Left ventricle myocardium inferior (tissue), 1 donor: ENCODE results near the gene JAKMIP1. TPM values are rescaled to one million over a fixed set of nuclear protein-coding genes. Genes with fewer than 3 reads are reported as not detected.

Source experiments
- DNase-seq: peaks from one replicate; pipeline ENCODE4 v3.0.0-alpha.2; 2020
- H3K27ac ChIP-seq: fragments of 200-600 bp; replicated peaks from 2 replicates; pipeline ENCODE4 v1.8.0; 2021
- H3K27me3 ChIP-seq: fragments of 200-600 bp; 2 replicates; pipeline ENCODE4 v1.8.0; 2021; ENCODE audit warnings: low read depth
- H3K36me3 ChIP-seq: fragments of 200-600 bp; 2 replicates; pipeline ENCODE4 v1.8.0; 2021
- H3K4me1 ChIP-seq: fragments of 200-600 bp; 2 replicates; pipeline ENCODE4 v1.8.0; 2021
- H3K4me3 ChIP-seq: fragments of 200-600 bp; 2 replicates; pipeline ENCODE4 v1.8.0; 2021; ENCODE audit warnings: mild to moderate bottlenecking, moderate library complexity
- H3K9me3 ChIP-seq: fragments of 200-600 bp; replicated peaks from 2 replicates; pipeline ENCODE4 v1.8.0; 2021
- intact Hi-C: fragments of 100-400 bp; cut with micrococcal nuclease; formaldehyde crosslinking; loops from one replicate; pipeline ENCODE4 v1.11.0; 2022
- total RNA-seq: library from RNA; stranded (reverse); fragmentation: NEBNext Ultra II Directional; extraction: Animal tissue kit (Norgen Biotek cat#: 25700); gene quantifications from one replicate; pipeline ENCODE4 v1.2.1, GENCODE V29; 2021
- TF ChIP-seq, protein P1 (sequence below): fragments of 200-600 bp; IDR thresholded peaks from 2 replicates; pipeline ENCODE4 v1.8.0; 2021; ENCODE audit warnings: antibody characterized with exemption, mild to moderate bottlenecking, borderline replicate concordance
- donor health status: DM: no; HTN: yes; CAD: no; lungs with severe emphysema.

JAKMIP1 gene
- total RNA-seq, 1 donor from 2014 or later, result not detected

DNA sequence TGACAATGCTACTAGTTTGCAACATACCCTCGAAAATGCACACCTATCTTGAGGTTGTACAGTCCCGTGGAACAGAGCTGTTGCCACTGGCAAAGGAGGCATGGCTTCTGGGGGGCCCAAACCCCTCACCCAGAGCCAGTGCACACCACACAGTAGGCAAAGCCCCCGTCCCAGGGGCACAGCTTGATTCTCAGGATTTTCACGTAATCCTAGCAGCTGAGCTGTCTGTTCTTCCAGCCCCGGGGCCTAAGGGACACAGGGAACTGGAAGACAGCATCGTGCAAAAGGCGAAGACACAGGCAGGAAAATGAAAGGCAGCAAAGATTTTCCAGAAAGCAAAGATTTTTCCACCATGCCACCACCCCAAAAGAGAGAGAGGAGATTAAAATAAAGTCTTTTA lies 77.2 kb downstream of the JAKMIP1 start:
- Histone ChIP-seq H3K36me3 (no peaks in the 10 kb centered on the region), H3K9me3 (no peaks in the 10 kb centered on the region), H3K4me1 (no peaks in the 10 kb centered on the region), H3K27ac (no peak overlapping the region), H3K27me3 (peaks cover 63% of the 10 kb centered on the region), H3K4me3 (no peak overlapping the region)
- intact Hi-C loops, result no loop called here
- TF ChIP-seq, protein P1, sequence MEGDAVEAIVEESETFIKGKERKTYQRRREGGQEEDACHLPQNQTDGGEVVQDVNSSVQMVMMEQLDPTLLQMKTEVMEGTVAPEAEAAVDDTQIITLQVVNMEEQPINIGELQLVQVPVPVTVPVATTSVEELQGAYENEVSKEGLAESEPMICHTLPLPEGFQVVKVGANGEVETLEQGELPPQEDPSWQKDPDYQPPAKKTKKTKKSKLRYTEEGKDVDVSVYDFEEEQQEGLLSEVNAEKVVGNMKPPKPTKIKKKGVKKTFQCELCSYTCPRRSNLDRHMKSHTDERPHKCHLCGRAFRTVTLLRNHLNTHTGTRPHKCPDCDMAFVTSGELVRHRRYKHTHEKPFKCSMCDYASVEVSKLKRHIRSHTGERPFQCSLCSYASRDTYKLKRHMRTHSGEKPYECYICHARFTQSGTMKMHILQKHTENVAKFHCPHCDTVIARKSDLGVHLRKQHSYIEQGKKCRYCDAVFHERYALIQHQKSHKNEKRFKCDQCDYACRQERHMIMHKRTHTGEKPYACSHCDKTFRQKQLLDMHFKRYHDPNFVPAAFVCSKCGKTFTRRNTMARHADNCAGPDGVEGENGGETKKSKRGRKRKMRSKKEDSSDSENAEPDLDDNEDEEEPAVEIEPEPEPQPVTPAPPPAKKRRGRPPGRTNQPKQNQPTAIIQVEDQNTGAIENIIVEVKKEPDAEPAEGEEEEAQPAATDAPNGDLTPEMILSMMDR, result no peak
- no peak for DNase-seq

DNA sequence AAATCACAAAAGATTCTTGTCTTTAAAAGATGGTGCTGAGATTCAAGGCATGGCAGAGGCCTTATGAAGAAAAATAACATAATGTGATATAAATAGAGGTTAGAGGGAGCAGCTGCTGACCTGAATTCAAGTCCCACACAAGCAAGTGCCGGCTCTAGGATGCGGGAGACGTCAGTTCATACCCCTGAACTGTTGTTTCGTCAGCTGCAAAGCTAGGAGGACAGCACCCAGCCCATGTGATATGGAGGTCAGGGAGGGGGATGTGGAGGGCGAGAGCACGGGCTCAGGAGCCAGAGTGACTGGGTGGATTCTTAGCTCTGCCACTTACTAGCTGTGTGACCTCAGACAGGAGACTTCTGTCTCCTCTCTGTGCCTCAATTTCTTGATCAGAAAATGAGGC lies 77.9 kb downstream of the JAKMIP1 start:
- peaks cover 58% of the 10 kb centered on the region for H3K27me3 ChIP-seq
- no peak for DNase-seq
- intact Hi-C loops, result no loop called here
- no peak overlapping the region for H3K27ac ChIP-seq
- H3K9me3 ChIP-seq, result no peaks in the 10 kb centered on the region
- no peaks in the 10 kb centered on the region for H3K36me3 ChIP-seq
- no peaks in the 10 kb centered on the region for H3K4me1 ChIP-seq
- H3K4me3 ChIP-seq, result no peak overlapping the region
- TF ChIP-seq, protein P1, result no peak

DNA sequence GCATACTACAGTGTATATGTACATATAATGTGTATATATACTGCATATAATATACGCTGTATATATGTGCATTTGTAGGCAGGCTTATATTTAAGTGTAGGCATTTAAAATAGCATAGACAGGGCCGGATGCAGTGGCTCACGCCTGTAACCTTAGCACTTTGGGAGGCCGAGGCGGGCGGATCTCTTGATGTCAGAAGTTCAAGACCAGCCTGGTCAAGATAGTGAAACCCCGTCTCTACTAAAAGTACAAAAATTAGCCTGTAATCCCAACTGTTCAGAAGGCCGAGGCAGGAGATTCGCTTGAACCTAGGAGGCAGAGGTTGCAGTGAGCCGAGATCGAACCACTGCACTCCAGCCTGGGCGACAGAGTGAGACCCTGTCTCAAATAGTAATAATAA lies 78.4 kb downstream of the JAKMIP1 start:
- Histone ChIP-seq H3K9me3 (no peaks in the 10 kb centered on the region), H3K27ac (no peak overlapping the region), H3K27me3 (peaks cover 56% of the 10 kb centered on the region), H3K4me3 (no peak overlapping the region), H3K36me3 (no peaks in the 10 kb centered on the region), H3K4me1 (no peaks in the 10 kb centered on the region)
- TF ChIP-seq, protein P1, result no peak
- intact Hi-C loops, result no loop called here
- no peak for DNase-seq

DNA sequence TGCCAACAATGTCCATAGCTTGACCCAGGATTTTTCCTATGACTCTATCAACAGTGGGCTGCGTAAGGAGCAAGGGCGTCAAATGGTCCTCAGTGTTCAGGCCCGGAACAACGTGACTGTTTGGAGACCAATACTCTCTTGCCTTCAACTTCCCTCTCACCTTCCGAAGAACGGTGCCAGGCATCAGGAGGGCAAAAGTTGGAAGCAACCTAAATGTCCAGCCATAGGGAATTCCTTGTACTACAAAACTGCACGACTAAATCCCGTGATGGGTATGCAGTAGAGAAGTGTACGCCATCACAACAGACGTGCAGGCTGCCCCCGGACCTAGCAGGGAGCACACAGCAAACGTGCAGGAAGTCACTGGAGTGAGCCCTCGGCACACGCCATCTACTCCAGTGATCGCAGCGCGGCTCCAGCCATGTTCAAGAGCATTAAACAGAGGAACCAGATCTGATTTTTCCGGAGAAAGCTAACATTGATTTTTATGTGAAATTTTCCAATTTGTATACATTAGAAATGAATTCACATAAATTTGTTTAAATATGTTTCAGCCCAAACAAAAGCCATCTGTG lies 79.0 kb downstream of the JAKMIP1 start:
- intact Hi-C loops, result no loop called here
- no peaks in the 10 kb centered on the region for H3K9me3 ChIP-seq
- DNase-seq, result no peak
- H3K4me3 ChIP-seq, result no peak overlapping the region
- no peaks in the 10 kb centered on the region for H3K36me3 ChIP-seq
- peaks cover 56% of the 10 kb centered on the region for H3K27me3 ChIP-seq
- TF ChIP-seq, protein P1, result no peak
- no peak overlapping the region for H3K27ac ChIP-seq
- no peaks in the 10 kb centered on the region for H3K4me1 ChIP-seq

DNA sequence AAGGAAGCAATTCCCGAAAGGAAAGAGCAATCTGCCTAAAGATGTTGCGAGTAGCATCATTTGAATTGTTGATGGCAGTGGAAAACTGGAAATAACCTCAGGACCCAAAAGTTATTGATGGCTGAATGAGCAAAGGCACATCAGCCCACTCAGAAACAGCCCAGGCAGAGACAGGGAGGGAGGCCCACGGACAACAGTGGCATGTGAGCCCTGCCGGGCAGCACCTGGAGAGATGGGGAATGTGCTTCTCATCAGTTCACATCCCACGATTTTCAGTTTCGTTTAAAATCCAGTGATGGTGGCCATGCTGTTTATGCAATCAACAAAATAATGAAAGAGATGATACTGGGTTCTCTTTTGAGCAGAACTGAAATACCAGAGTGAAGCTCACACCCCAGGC lies 80.0 kb downstream of the JAKMIP1 start:
- intact Hi-C loops, result no loop called here
- H3K27ac ChIP-seq, result no peak overlapping the region
- no peaks in the 10 kb centered on the region for H3K4me1 ChIP-seq
- no peak overlapping the region for H3K4me3 ChIP-seq
- TF ChIP-seq, protein P1, result no peak
- no peak for DNase-seq
- H3K9me3 ChIP-seq, result no peaks in the 10 kb centered on the region
- no peaks in the 10 kb centered on the region for H3K36me3 ChIP-seq
- H3K27me3 ChIP-seq, result peaks cover 66% of the 10 kb centered on the region
